Stimulated activated naive CD4-positive, alpha-beta T cell (primary cell): ENCODE results near the gene THUMPD1.
"Not testable (repeated sequence)": the region's sequence is repeated elsewhere in the genome, so short reads cannot be mapped to it uniquely, and the experiment has no call there.

Source experiments
- DNase-seq, 6 experiments: peaks; one replicate each; lab custom pipeline; 2025; lab: John Stamatoyannopoulos, UW

The THUMPD1 gene

DNA sequence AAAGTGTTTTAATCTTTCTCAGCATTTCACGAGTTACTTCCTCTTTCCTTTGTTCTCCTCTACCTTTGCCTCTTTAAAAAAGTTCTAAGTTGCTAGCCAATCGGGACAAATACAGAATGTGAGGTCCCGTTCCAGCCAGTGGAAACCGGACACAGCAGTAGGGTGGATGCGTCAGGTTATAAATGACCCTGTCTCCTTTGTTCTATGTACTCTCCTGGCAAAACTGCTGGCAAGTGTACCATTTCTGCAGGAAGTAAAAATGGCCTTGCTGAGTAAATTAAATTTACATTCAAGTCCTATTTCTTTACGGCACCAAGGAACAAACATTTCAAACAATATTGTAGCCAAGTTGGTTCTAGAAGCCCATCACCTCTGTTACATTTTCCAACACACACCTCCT lies 47.5 kb downstream of the THUMPD1 start:
- DNase-seq = not testable (repeated sequence)

DNA sequence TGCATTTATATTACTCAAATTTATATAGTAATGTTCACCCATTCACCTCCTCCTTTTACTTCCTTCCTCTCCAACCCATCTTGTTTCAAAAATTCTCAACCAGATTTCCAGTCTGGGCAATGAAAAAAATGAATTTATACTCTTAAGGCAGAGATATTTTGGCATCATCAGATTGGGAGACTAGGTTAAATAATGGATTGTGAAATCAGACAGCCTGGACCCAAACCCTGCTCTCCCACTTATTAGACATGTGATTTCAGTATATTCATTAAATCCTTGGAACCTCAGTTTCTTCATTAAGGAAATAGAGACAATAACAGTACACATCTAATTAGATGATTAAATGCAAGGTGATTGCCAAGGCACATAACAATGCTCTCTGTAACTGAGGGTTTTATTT lies 52.0 kb downstream of the THUMPD1 start:
- no peak for DNase-seq

DNA sequence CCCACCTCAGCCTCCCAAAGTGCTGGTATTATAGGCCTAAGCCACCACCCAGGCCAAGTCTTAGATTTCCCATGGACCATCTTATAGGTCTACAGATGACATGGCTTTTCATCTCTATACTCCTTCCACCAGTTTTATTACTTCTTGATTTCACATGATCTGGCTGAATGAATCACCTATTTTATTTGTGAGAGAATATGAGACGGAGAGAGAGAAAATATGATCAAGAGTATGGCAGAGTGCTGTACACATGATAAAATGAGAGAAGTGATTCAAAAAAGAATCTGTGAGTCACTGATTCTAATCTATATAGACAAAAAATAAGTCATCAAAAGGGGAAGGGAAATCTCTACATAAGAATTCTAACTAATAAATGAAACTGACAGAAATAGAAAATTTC lies 57.8 kb downstream of the THUMPD1 start:
- no peak for DNase-seq
